ENCODE results near the gene UHRF2. TPM values are rescaled to one million over a fixed set of nuclear protein-coding genes. Genes with fewer than 3 reads are reported as not detected.
"Not testable (repeated sequence)": the region's sequence is repeated elsewhere in the genome, so short reads cannot be mapped to it uniquely, and the experiment has no call there.

UHRF2 gene
- total and polyA plus RNA-seq, 2 of the 13 experiments (the other 11 are each of a cell fraction or from before 2014, with no cell fraction given), result 42.1 to 44.2 TPM

GRCh38 chr9:6455292-6455691, 42.3 kb downstream of the UHRF2 start:
- CTCF ChIA-PET (ENCODE audit: low intra/inter-chr PET ratio, low total read pairs); intact Hi-C loops (cut with micrococcal nuclease; ENCODE audit: unreplicated experiment); H3K4me2 ChIP-seq (ENCODE audit: low read depth, low read length): not testable (repeated sequence)

GRCh38 chr9:6458704-6459103, 45.7 kb downstream of the UHRF2 start:
- BruUV-seq (replicated peaks); H3K27ac ChIP-seq (ENCODE audit: extremely low read length, insufficient read depth, low read length); POLR2A ChIA-PET; H3K4me3 ChIP-seq (replicated peaks in 1 of 3; ENCODE audit: insufficient read depth in 1 of 3, low read depth in 2 of 3, low read length in 3 of 3); H3K4me1 ChIP-seq (ENCODE audit: insufficient read depth, low read length); H3K9ac ChIP-seq (ENCODE audit: insufficient read depth, low read depth, low read length); H3K9me3 ChIP-seq (ENCODE audit: low read length); DNase-seq (ENCODE audit: low spot score); CTCF ChIA-PET (ENCODE audit: low intra/inter-chr PET ratio, low total read pairs); in situ Hi-C loops (cut with HindIII; ENCODE audit: extremely low pct_ligation_motif_present, low pct_unique_long_range_greater_than_20kb); ATAC-seq; H3K4me2 ChIP-seq (ENCODE audit: low read depth, low read length); FAIRE-seq; intact Hi-C loops (cut with micrococcal nuclease; ENCODE audit: unreplicated experiment); H3K27me3 ChIP-seq (ENCODE audit: control insufficient read depth in 1 of 2, insufficient read depth in 2 of 2, low read length in 2 of 2); H2AFZ ChIP-seq (ENCODE audit: low read length): not testable (repeated sequence)
- WGBS (ENCODE audit: low lambda C conversion rate), result 96% methylated on average over 4 of the region's 4 CpGs
- Histone ChIP-seq H4K20me1 (ENCODE audit: insufficient read depth, low read length) (peaks cover 10% of the 10 kb centered on the region), H3K79me2 (ENCODE audit: insufficient read depth, low read length) (peaks cover 47% of the 10 kb centered on the region), H3K36me3 (replicated peaks in 1 of 2; ENCODE audit: control insufficient read depth in 1 of 2, insufficient read depth in 2 of 2, low read length in 2 of 2) (peaks cover 2 to 19% of the 10 kb centered on the region in 2 experiments; a peak in 3 of 5 replicates)

More at GRCh38 chr9:6455292-6455691, 42.3 kb downstream of the UHRF2 start:
- H3K36me3 ChIP-seq (replicated peaks in 1 of 2; ENCODE audit: control insufficient read depth in 1 of 2, insufficient read depth in 2 of 2, low read length in 2 of 2); POLR2A ChIA-PET; ATAC-seq; BruUV-seq (replicated peaks); H3K9me3 ChIP-seq (ENCODE audit: low read length); FAIRE-seq; H3K27ac ChIP-seq (ENCODE audit: extremely low read length, insufficient read depth, low read length); in situ Hi-C loops (cut with HindIII; ENCODE audit: extremely low pct_ligation_motif_present, low pct_unique_long_range_greater_than_20kb); H3K9ac ChIP-seq (ENCODE audit: insufficient read depth, low read depth, low read length); H2AFZ ChIP-seq (ENCODE audit: low read length); H3K4me3 ChIP-seq (replicated peaks in 1 of 3; ENCODE audit: insufficient read depth in 1 of 3, low read depth in 2 of 3, low read length in 3 of 3); DNase-seq (ENCODE audit: low spot score); H3K27me3 ChIP-seq (ENCODE audit: control insufficient read depth in 1 of 2, insufficient read depth in 2 of 2, low read length in 2 of 2); H3K4me1 ChIP-seq (ENCODE audit: insufficient read depth, low read length): not testable (repeated sequence)
- Histone ChIP-seq H3K79me2 (ENCODE audit: insufficient read depth, low read length) (peaks cover 74% of the 10 kb centered on the region), H4K20me1 (ENCODE audit: insufficient read depth, low read length) (peaks cover 17% of the 10 kb centered on the region)
- WGBS (ENCODE audit: low lambda C conversion rate), result 98% methylated on average over 4 of the region's 4 CpGs

- no peak for FAIRE-seq
- no peak for ATAC-seq
- peaks cover 10% of the 10 kb centered on the region for H4K20me1 ChIP-seq (ENCODE audit: insufficient read depth, low read length)
- no TSS peak for BruUV-seq (replicated peaks)
- no peak overlapping the region for H3K4me2 ChIP-seq (ENCODE audit: low read depth, low read length)
- H3K27ac ChIP-seq (ENCODE audit: extremely low read length, insufficient read depth, low read length), result no peak overlapping the region
- in situ Hi-C loops (cut with HindIII; ENCODE audit: extremely low pct_ligation_motif_present, low pct_unique_long_range_greater_than_20kb) (no loop called here), intact Hi-C loops (cut with micrococcal nuclease; ENCODE audit: unreplicated experiment) (no loop called here)
- peaks cover 44% of the 10 kb centered on the region for H3K79me2 ChIP-seq (ENCODE audit: insufficient read depth, low read length)
- DNase-seq (ENCODE audit: low spot score), result no peak
- no peak for TF ChIP-seq ZNF558 (CRISPR knock-in tag; IDR thresholded peaks at IDR 0.05; ENCODE audit: borderline replicate concordance)
- no peak for TF ChIP-seq MAFG (CRISPR knock-in tag; IDR thresholded peaks at IDR 0.05)
- TF ChIP-seq TAF1 (CRISPR knock-in tag; IDR thresholded peaks at IDR 0.05), result no peak
- no peak for TF ChIP-seq ZNF329 (CRISPR knock-in tag; IDR thresholded peaks at IDR 0.05; ENCODE audit: low read depth)
- no peak for TF ChIP-seq KAT7 (CRISPR knock-in tag; IDR thresholded peaks at IDR 0.05; ENCODE audit: borderline replicate concordance)
- TF ChIP-seq ZNF709 (CRISPR knock-in tag; IDR thresholded peaks at IDR 0.05), result no peak
- no peak for TF ChIP-seq ZBTB38 (CRISPR knock-in tag; IDR thresholded peaks at IDR 0.05)
- TF ChIP-seq MXD3 (CRISPR knock-in tag; IDR thresholded peaks at IDR 0.05), result no peak
- no peak for TF ChIP-seq TCF12 (IDR thresholded peaks at IDR 0.05)
- no peak for TF ChIP-seq TCF12 (CRISPR knock-in tag; IDR thresholded peaks at IDR 0.05)
- H3K9me3 ChIP-seq (ENCODE audit: low read length), result no peaks in the 10 kb centered on the region
- POLR2A ChIA-PET, result no interaction called here
- H3K4me1 ChIP-seq (ENCODE audit: insufficient read depth, low read length), result no peaks in the 10 kb centered on the region
- no peak overlapping the region for H2AFZ ChIP-seq (ENCODE audit: low read length)
- no peaks in the 10 kb centered on the region for H3K27me3 ChIP-seq (ENCODE audit: control insufficient read depth in 1 of 2, insufficient read depth in 2 of 2, low read length in 2 of 2)
- H3K4me3 ChIP-seq (replicated peaks in 1 of 3; ENCODE audit: insufficient read depth in 1 of 3, low read depth in 2 of 3, low read length in 3 of 3), result no peak overlapping the region
- H3K9ac ChIP-seq (ENCODE audit: insufficient read depth, low read depth, low read length), result no peak overlapping the region
- peaks cover 2 to 27% of the 10 kb centered on the region in 2 experiments; a peak in 3 of 5 replicates for H3K36me3 ChIP-seq (replicated peaks in 1 of 2; ENCODE audit: control insufficient read depth in 1 of 2, insufficient read depth in 2 of 2, low read length in 2 of 2)
- WGBS (ENCODE audit: low lambda C conversion rate), result 97% methylated on average over 5 of the region's 5 CpGs
- CTCF ChIA-PET (ENCODE audit: low intra/inter-chr PET ratio, low total read pairs), result no interaction called here
Observed at GRCh38 chr9:6459718-6460117, 46.7 kb downstream of the UHRF2 start.
